GM12872 (cell line): Measurements from ENCODE around the gene HTR7.

Source experiments
- TF ChIP-seq, protein P1 (sequence below): IDR thresholded peaks from 3 replicates; pipeline ENCODE4 v1.5.1; 2011; ENCODE audit warnings: low read depth, mild to moderate bottlenecking, low read length, moderate library complexity; ENCODE audit not compliant: insufficient read depth

The HTR7 gene

DNA sequence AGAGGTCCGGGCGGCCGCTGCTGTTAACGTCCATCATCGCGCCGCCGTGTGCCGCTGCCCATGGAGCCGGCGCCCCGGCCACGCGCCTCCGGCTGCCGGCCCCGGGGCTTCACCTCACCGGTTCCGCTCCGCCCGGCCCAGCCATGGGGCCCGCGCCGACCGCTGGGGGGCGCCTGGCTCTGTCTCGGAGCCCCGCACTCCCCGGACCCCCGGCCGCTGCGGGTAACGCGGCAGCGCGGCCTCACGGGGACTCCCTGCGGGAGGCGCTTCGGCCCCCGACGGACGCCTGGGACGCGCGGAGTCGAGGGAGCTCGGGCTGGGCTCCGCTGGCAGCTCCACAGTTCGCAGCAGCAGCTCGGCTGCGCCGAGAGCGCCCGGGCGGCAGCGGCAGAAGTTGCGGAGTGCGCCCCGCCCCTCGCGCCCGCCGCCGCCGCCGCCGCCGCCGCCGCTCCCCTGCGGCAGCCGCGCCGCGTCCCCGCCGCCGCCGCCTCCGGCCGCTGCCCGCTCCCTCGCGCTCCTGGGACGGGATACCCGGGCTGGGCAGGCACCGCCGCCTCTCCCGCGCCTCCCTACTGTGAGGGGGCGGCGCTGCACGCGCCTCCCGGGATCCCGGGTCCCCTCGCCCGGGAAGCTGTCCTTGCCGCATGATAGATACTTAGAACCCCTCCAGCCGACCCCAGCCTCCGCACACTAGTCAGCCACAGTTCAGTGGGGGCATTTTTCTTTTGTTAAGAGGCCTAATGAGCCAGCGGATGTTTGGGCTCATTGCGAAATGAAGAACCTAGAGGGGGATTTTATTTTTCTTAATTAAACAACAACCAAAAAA, at the start of gene HTR7:
HTR7 (minus strand) TSS at position 405 of the 826 bp plus-strand sequence; CDS start at position 37, 368 bp downstream.
- TF ChIP-seq, protein P1, sequence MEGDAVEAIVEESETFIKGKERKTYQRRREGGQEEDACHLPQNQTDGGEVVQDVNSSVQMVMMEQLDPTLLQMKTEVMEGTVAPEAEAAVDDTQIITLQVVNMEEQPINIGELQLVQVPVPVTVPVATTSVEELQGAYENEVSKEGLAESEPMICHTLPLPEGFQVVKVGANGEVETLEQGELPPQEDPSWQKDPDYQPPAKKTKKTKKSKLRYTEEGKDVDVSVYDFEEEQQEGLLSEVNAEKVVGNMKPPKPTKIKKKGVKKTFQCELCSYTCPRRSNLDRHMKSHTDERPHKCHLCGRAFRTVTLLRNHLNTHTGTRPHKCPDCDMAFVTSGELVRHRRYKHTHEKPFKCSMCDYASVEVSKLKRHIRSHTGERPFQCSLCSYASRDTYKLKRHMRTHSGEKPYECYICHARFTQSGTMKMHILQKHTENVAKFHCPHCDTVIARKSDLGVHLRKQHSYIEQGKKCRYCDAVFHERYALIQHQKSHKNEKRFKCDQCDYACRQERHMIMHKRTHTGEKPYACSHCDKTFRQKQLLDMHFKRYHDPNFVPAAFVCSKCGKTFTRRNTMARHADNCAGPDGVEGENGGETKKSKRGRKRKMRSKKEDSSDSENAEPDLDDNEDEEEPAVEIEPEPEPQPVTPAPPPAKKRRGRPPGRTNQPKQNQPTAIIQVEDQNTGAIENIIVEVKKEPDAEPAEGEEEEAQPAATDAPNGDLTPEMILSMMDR: peak; percentile 51; the same call in 1 of the 3 replicates

DNA sequence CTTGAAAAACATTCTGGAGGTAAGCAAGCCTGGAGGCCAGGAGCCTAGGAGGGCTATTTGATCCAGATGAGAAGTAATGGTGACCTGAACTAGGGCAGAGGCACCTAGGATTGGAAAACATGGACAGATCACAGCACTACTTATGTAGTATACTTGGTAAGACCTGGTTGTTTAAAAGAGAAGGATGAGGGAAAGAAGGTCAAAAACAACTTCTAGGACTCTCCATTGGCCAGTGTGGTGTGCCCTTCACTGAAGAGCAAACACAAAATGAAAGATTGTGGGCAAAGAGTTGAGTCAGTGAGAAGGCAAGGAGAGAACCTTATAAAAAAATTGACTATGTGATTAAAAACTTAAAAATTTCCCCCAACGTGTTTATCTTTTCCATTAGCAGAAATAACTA, 48.8 kb upstream of the HTR7 start:
- TF ChIP-seq, protein P1: no peak

DNA sequence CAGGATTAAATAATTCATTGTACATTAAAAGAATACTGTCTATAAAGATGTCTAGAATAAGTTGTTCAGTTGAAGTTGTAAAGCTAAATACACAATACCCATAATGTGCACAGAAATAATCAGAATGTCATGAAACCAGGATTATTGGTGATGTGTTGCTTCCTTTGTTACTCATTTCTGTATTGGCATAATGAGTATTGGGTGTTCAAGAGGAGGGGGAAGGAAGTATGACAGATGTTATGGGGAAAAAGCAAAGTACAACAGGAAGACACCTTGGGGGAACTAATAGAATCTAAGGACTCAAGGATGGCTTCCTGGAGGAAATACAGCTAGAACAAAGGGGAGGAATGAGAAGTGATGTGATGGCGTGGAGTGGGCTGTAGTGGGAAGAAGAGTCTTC, 48.1 kb upstream of the HTR7 start:
- TF ChIP-seq, protein P1: no peak

DNA sequence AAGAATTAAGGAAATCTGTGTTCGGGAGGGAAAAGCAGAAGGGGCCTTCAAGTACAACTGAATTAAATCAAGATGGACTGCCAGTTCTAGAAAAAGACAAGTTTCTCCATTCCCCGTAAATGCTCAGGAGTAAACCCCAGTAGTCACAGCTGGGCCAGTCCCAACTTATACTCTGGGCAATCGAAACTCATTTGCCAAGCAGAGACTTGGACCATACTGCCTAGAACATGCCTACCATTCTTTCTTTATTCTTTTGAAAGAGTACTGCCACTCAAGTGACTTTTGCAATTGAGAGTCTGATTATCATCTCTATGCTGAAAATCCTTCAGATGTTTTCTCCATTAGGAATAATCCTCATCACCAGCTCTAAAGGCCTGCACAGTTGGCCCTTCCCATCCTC, 35.4 kb upstream of the HTR7 start:
- TF ChIP-seq, protein P1: no peak

DNA sequence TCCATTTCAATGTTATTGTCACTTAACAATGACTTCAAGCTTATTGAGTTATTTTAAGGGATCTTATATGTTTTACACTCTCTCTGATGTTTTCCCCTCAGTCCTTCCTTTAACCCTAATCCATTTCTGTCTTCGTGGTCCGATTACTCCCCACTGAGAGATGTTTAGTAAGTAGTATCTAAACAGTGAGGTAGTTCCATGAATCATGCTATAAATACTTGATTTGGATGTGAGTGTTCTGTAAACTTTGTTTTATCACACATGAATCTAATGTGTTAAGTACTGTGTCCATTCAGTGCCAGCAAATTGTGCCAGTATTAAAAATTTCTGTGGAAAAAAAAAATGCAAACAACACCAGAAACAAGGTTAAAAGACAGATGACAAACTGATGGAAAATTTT, 32.5 kb upstream of the HTR7 start:
- TF ChIP-seq, protein P1: no peak

DNA sequence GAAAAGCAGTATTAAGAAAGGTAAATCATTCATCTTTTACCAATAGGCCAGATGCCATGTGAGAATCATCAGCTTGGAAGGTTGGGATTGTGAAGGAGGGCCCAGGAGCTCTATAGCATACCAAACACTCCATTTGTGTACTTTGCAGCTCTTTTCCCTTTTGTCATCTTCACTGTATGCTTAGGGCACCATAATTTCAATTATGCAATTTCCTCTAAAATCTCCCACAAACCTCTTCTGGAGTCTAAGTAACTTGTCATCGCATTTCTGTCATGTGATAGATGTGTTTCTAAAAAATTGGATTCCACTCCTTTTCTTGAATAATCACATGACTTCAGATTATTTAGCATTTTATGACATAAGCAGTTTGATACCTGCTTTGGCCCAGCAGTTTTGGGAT, 31.8 kb upstream of the HTR7 start:
- TF ChIP-seq, protein P1: no peak

DNA sequence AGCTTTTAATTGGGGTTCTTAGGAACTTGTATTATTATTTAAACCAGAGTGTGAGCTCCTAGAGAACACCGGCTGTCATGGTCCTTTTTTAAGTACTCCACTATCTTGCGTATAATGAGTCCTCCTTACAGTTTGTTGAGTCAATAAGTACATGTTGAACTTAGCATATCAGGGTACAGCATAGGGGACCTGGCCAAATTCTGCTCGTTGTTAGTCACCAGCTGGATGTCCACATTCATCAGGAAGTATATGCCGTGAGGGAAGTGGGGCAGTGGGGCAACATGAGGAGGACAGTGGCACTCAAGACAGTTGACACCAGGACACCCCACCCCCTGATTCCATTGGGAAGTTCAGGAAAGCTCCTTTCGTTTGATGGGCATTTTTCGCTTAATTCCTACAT, 30.5 kb upstream of the HTR7 start:
- TF ChIP-seq, protein P1: no peak
